HUES48 (cell line): ENCODE data around the gene LINGO1.

Experiments
- H3K27ac ChIP-seq: one replicate; pipeline ENCODE4 v1.7.0; 2013; ENCODE audit warnings: low read depth, low read length, inconsistent platforms
- H3K27me3 ChIP-seq: 2 replicates; pipeline ENCODE4 v1.6.1; 2013; ENCODE audit warnings: mild to moderate bottlenecking, low read length; ENCODE audit not compliant: control insufficient read depth, insufficient read depth
- H3K36me3 ChIP-seq: 2 replicates; pipeline ENCODE4 v1.6.1; 2013; ENCODE audit warnings: low read length; ENCODE audit not compliant: control insufficient read depth, insufficient read depth
- H3K4me1 ChIP-seq: 2 replicates; pipeline ENCODE4 v1.6.1; 2013; ENCODE audit warnings: mild to moderate bottlenecking, low read length; ENCODE audit not compliant: control insufficient read depth, insufficient read depth
- H3K4me3 ChIP-seq: 2 replicates; pipeline ENCODE4 v1.5.1; 2013; ENCODE audit warnings: mild to moderate bottlenecking, low read depth, low read length
- H3K9ac ChIP-seq: 2 replicates; pipeline ENCODE4 v1.6.1; 2013; ENCODE audit warnings: mild to moderate bottlenecking, low read depth, low read length, moderate library complexity
- H3K9me3 ChIP-seq: 2 replicates; pipeline ENCODE4 v1.6.1; 2013; ENCODE audit warnings: low read length; ENCODE audit not compliant: control insufficient read depth, insufficient read depth

LINGO1 gene

GRCh38 chr15:77568014-77568972 is 64.4 kb downstream of the LINGO1 start:
- no peaks in the 10 kb centered on the region for H3K9me3 ChIP-seq
- H3K9ac ChIP-seq: no peak overlapping the region
- H3K4me1 ChIP-seq: peaks cover 24% of the 10 kb centered on the region
- H3K27ac ChIP-seq: peak overlapping the region; percentile 14
- H3K4me3 ChIP-seq: no peak overlapping the region
- H3K27me3 ChIP-seq: no peaks in the 10 kb centered on the region
- H3K36me3 ChIP-seq: no peaks in the 10 kb centered on the region

GRCh38 chr15:77567202-77567601 is 65.5 kb downstream of the LINGO1 start:
- Histone ChIP-seq H3K9ac (no peak overlapping the region), H3K27ac (no peak overlapping the region), H3K27me3 (no peaks in the 10 kb centered on the region), H3K36me3 (no peaks in the 10 kb centered on the region), H3K9me3 (no peaks in the 10 kb centered on the region), H3K4me1 (peaks cover 24% of the 10 kb centered on the region), H3K4me3 (no peak overlapping the region)

- Histone ChIP-seq H3K9me3 (no peaks in the 10 kb centered on the region), H3K4me3 (no peak overlapping the region), H3K36me3 (no peaks in the 10 kb centered on the region), H3K27me3 (no peaks in the 10 kb centered on the region), H3K4me1 (peaks cover 24% of the 10 kb centered on the region), H3K27ac (no peak overlapping the region), H3K9ac (no peak overlapping the region)
These were observed 66.6 kb downstream of the LINGO1 start for GRCh38 chr15:77566092-77566491.

DNA sequence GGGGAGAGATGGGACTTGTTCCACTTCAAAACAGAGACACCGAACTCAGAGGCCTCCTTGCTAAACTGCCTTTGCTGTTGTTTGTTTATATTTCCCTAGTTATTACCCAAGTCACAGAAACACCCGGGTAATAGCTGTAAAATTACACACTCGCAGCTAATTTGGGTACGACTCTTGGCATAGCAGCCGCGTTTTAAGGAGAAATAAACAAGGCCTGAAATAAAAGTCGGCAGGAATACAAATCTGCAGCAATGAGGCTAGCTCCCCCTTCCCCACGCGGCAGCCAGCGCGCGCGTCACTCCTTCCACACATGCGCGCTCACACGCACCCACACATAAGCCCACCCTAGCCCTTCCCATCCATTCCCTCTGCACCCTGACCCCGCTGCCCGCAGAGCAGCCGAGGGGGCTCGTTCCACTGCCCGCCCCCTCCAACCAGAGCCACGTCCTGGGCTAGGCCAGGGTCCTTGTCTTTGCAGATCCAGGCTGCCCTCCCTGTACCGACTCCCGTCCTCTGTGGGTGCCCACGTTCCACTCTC is 67.3 kb downstream of the LINGO1 start:
- Histone ChIP-seq H3K27me3 (no peaks in the 10 kb centered on the region), H3K4me3 (no peak overlapping the region), H3K9me3 (no peaks in the 10 kb centered on the region), H3K36me3 (no peaks in the 10 kb centered on the region), H3K27ac (no peak overlapping the region), H3K4me1 (peaks cover 24% of the 10 kb centered on the region), H3K9ac (no peak overlapping the region)

DNA sequence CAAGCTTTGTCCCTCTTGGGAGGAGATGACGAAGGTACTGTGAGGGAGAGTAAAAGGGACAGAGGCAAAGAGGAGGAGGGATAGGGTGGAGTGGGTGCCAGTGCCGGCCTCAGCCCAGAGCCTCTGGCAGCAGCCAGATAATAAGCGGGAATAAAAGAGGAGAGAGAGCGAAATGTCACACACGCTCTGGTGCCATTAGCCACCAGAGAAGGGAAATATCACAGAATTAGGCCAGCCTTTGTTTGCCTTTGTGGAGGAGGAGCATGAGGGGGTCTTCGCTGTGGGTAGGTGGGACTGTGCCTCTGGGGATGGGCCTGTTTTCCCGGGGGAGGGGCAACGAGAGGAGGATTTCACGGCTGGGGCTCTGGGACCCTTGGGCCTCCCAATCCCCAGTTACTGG is 67.8 kb downstream of the LINGO1 start:
- no peak overlapping the region for H3K27ac ChIP-seq
- no peak overlapping the region for H3K4me3 ChIP-seq
- no peak overlapping the region for H3K9ac ChIP-seq
- H3K9me3 ChIP-seq: no peaks in the 10 kb centered on the region
- no peaks in the 10 kb centered on the region for H3K27me3 ChIP-seq
- peaks cover 23% of the 10 kb centered on the region for H3K4me1 ChIP-seq
- no peaks in the 10 kb centered on the region for H3K36me3 ChIP-seq

DNA sequence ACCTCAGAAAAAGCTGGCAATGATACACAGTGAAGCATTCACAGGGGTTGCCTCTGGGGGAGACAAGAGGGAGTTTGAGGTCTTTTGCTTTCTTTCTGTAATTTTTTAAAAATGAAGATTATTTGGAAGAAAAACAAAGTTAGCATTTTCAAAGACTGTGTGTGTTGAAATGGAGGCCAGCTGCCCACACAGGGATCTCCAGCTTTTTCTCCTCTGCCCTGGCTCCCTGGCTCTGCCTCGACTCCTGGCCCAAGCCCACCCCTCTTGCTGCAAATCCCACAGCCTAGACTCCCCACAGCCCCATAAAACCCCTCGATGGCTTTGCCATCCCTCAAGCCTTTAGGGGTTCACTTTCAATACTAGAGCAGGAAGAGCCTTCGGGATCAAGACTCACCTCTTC is 68.4 kb downstream of the LINGO1 start:
- no peak overlapping the region for H3K27ac ChIP-seq
- no peaks in the 10 kb centered on the region for H3K36me3 ChIP-seq
- H3K4me3 ChIP-seq: no peak overlapping the region
- no peaks in the 10 kb centered on the region for H3K9me3 ChIP-seq
- H3K4me1 ChIP-seq: peaks cover 17% of the 10 kb centered on the region
- no peaks in the 10 kb centered on the region for H3K27me3 ChIP-seq
- H3K9ac ChIP-seq: no peak overlapping the region

- H3K27ac ChIP-seq: no peak overlapping the region
- H3K4me3 ChIP-seq: no peak overlapping the region
- H3K9ac ChIP-seq: no peak overlapping the region
- peaks cover 11% of the 10 kb centered on the region for H3K4me1 ChIP-seq
- no peaks in the 10 kb centered on the region for H3K9me3 ChIP-seq
- H3K36me3 ChIP-seq: no peaks in the 10 kb centered on the region
- H3K27me3 ChIP-seq: no peaks in the 10 kb centered on the region
These were observed 69.0 kb downstream of the LINGO1 start for GRCh38 chr15:77563623-77564156.
